IMR-90 (cell line): Measurements from ENCODE around the gene DGAT2. TPM values are rescaled to one million over a fixed set of nuclear protein-coding genes. Genes with fewer than 3 reads are reported as not detected.

ENCODE experiments used
- ATAC-seq: fragments of 200-7000 bp; cut with Tn5 transposase; 2 replicates; pipeline ENCODE4 v1.9.1; 2020; ENCODE audit warnings: low read depth, mild to moderate bottlenecking, moderate library complexity
- BruUV-seq: library from RNA; stranded (reverse); fragments of 400-500 nt; replicated peaks from 2 replicates; lab custom pipeline; 2021; lab: Mats Ljungman, UMichigan
- CTCF ChIA-PET: fragments of 300-600 bp; formaldehyde crosslinking; extraction: SDS; loops from one replicate; lab custom pipeline; 2021; ENCODE audit warnings: antibody characterized with exemption; lab: Yijun Ruan, JAX
- POLR2A ChIA-PET: fragments of 300-600 bp; sonication (Branson Sonifier 250); formaldehyde crosslinking; loops from one replicate; lab custom pipeline; 2022; ENCODE audit warnings: antibody characterized with exemption; ENCODE audit not compliant: unreplicated experiment; lab: Charles Lee
- DNase-seq: peaks from one replicate; pipeline ENCODE4 v3.0.0; 2013
- H2AFZ ChIP-seq: replicated peaks from 2 replicates; pipeline ENCODE3; 2013; ENCODE audit warnings: low read length, mild to moderate bottlenecking; ENCODE audit not compliant: poor library complexity
- H2AK5ac ChIP-seq: 2 replicates; pipeline ENCODE4 v1.6.1; 2013; ENCODE audit warnings: low read depth, low read length, inconsistent platforms
- H2AK9ac ChIP-seq: replicated peaks from 2 replicates; pipeline ENCODE3; 2013; ENCODE audit warnings: mild to moderate bottlenecking, low read depth, low read length, moderate library complexity; ENCODE audit not compliant: poor library complexity
- H2BK120ac ChIP-seq: 2 replicates; pipeline ENCODE4 v1.6.1; 2013; ENCODE audit warnings: low read depth, low read length, inconsistent platforms
- H2BK15ac ChIP-seq: 3 replicates; pipeline ENCODE4 v1.6.1; 2013; ENCODE audit warnings: low read depth, low read length, inconsistent platforms
- H2BK20ac ChIP-seq: 2 replicates; pipeline ENCODE4 v1.6.1; 2013; ENCODE audit warnings: low read depth, mild to moderate bottlenecking, inconsistent platforms, low read length, moderate library complexity
- H2BK5ac ChIP-seq: 2 replicates; pipeline ENCODE4 v1.6.1; 2013; ENCODE audit warnings: mild to moderate bottlenecking, low read depth, low read length, inconsistent platforms; ENCODE audit not compliant: poor library complexity, severe bottlenecking
- H3K14ac ChIP-seq: replicated peaks from 2 replicates; pipeline ENCODE4 v1.6.1; 2013; ENCODE audit warnings: low read depth, low read length, inconsistent platforms
- H3K18ac ChIP-seq: 2 replicates; pipeline ENCODE4 v1.6.1; 2013; ENCODE audit warnings: low read depth, low read length, control low read depth
- H3K23ac ChIP-seq: 2 replicates; pipeline ENCODE4 v1.6.1; 2013; ENCODE audit warnings: low read depth, low read length, inconsistent platforms
- H3K27ac ChIP-seq: 2 replicates; pipeline ENCODE4 v1.5.1; 2013; ENCODE audit warnings: mild to moderate bottlenecking, control low read depth, low read length; ENCODE audit not compliant: insufficient read depth
- H3K27me3 ChIP-seq: 2 replicates; pipeline ENCODE4 v1.6.1; 2013; ENCODE audit warnings: low read length; ENCODE audit not compliant: control insufficient read depth, insufficient read depth
- H3K36me3 ChIP-seq: 2 replicates; pipeline ENCODE4 v1.6.1; 2013; ENCODE audit warnings: low read length, mixed read lengths; ENCODE audit not compliant: control insufficient read depth, insufficient read depth
- H3K4ac ChIP-seq: 2 replicates; pipeline ENCODE4 v1.6.1; 2013; ENCODE audit warnings: low read depth, low read length, inconsistent platforms
- H3K4me1 ChIP-seq: 2 replicates; pipeline ENCODE4 v1.6.1; 2013; ENCODE audit warnings: low read length, mixed read lengths; ENCODE audit not compliant: control insufficient read depth, insufficient read depth
- H3K4me2 ChIP-seq: 2 replicates; pipeline ENCODE4 v1.6.1; 2013; ENCODE audit warnings: low read depth, mild to moderate bottlenecking, control low read depth, low read length, moderate library complexity
- H3K4me3 ChIP-seq: 2 replicates; pipeline ENCODE4 v1.5.1; 2013; ENCODE audit warnings: low read depth, mild to moderate bottlenecking, control low read depth, low read length, moderate library complexity; ENCODE audit not compliant: insufficient read depth
- H3K56ac ChIP-seq: 2 replicates; pipeline ENCODE4 v1.6.1; 2013; ENCODE audit warnings: low read length, inconsistent platforms; ENCODE audit not compliant: insufficient read depth; ENCODE audit errors: extremely low read depth
- H3K79me1 ChIP-seq, 2 experiments: 2 replicates each; pipeline ENCODE4 v1.6.1; 2013; ENCODE audit warnings: low read length in 2 of 2, inconsistent platforms in 1 of 2, low read depth in 1 of 2
- H3K9ac ChIP-seq: 2 replicates; pipeline ENCODE4 v1.6.1; 2013; ENCODE audit warnings: low read depth, low read length, control low read depth
- H3K9me1 ChIP-seq: 2 replicates; pipeline ENCODE4 v1.6.1; 2013; ENCODE audit warnings: low read length, inconsistent platforms; ENCODE audit not compliant: insufficient read depth
- H3K9me3 ChIP-seq: 2 replicates; pipeline ENCODE4 v1.6.1; 2013; ENCODE audit warnings: low read length; ENCODE audit not compliant: control insufficient read depth, insufficient read depth
- H4K20me1 ChIP-seq: 2 replicates; pipeline ENCODE4 v1.6.1; 2013; ENCODE audit warnings: low read length, inconsistent platforms; ENCODE audit not compliant: insufficient read depth
- H4K5ac ChIP-seq: 2 replicates; pipeline ENCODE4 v1.6.1; 2013; ENCODE audit warnings: mild to moderate bottlenecking, low read depth, low read length, control low read depth
- H4K8ac ChIP-seq, 2 experiments: 2 replicates each; pipeline ENCODE4 v1.6.1; 2013; ENCODE audit warnings: low read depth in 2 of 2, low read length in 2 of 2, control low read depth in 1 of 2, inconsistent platforms in 1 of 2
- H4K91ac ChIP-seq: 2 replicates; pipeline ENCODE4 v1.6.1; 2013; ENCODE audit warnings: low read depth, low read length, inconsistent platforms; ENCODE audit not compliant: insufficient read depth
- BHLHE40 ChIP-seq: fragments of 150-350 bp; IDR thresholded peaks from 2 replicates; pipeline ENCODE4 v1.6.1; 2016; ENCODE audit warnings: mild to moderate bottlenecking, low read depth, low read length
- CEBPB ChIP-seq: IDR thresholded peaks from 2 replicates; pipeline ENCODE4 v1.6.1; 2012; ENCODE audit warnings: low read depth, low read length, improper control_type of control experiment
- MAZ ChIP-seq: IDR thresholded peaks from 2 replicates; pipeline ENCODE4 v1.6.1; 2012; ENCODE audit warnings: low read depth, mild to moderate bottlenecking, low read length, improper control_type of control experiment, moderate library complexity, borderline replicate concordance
- NFE2L2 ChIP-seq: fragments of 150-350 bp; IDR thresholded peaks from 2 replicates; pipeline ENCODE4 v1.6.1; 2016; ENCODE audit warnings: low read depth, mild to moderate bottlenecking, low read length
- POLR2A ChIP-seq: IDR thresholded peaks from 2 replicates; pipeline ENCODE4 v1.6.1; 2012; ENCODE audit warnings: mild to moderate bottlenecking, low read depth, low read length
- RAD21 ChIP-seq: IDR thresholded peaks from 2 replicates; pipeline ENCODE4 v1.6.1; 2012; ENCODE audit warnings: low read length, improper control_type of control experiment
- RCOR1 ChIP-seq: IDR thresholded peaks from 2 replicates; pipeline ENCODE4 v1.6.1; 2012; ENCODE audit warnings: mild to moderate bottlenecking, low read length, improper control_type of control experiment; ENCODE audit not compliant: insufficient replicate concordance
- RFX5 ChIP-seq: IDR thresholded peaks from 2 replicates; pipeline ENCODE4 v1.8.0; 2012; ENCODE audit warnings: low read depth, mild to moderate bottlenecking, low read length, moderate library complexity
- WGBS, 2 experiments: methylation state at CpG; one replicate each; pipeline versions ENCODE4 v1.1.5 to v1.1.7; 2013; ENCODE audit warnings: missing lambda C conversion rate in 2 of 2; ENCODE audit not compliant: insufficient read length in 1 of 2; ENCODE audit errors: extremely low coverage in 2 of 2; 5-methylcytosine and 5-hydroxymethylcytosine counted together
- dilution Hi-C: fragments of 300-500 bp; cut with HindIII; formaldehyde crosslinking; loops from one replicate; pipeline ENCODE4 v1.14.3; 2018; ENCODE audit warnings: low sequenced_read_pairs; ENCODE audit not compliant: unreplicated experiment
- in situ Hi-C: fragments of 300-500 bp; cut with MboI; formaldehyde crosslinking; loops from 3 replicates; pipeline ENCODE4 v1.14.3; 2019; ENCODE audit warnings: low sequenced_read_pairs, inconsistent platforms, mixed read lengths
- intact Hi-C: fragments of 100-400 bp; cut with micrococcal nuclease; formaldehyde crosslinking; loops from 2 replicates; pipeline ENCODE4 v1.10.0; 2022
- polyA plus RNA-seq, 3 experiments: library from polyadenylated mRNA; depleted of rRNA; stranded (reverse); fragments of >200 nt; gene quantifications; 2 replicates each; pipeline ENCODE4 v1.2.3, GENCODE V29; 2012; ENCODE audit warnings: low replicate concordance in 1 of 3
- total RNA-seq: library from RNA; depleted of rRNA; stranded (reverse); fragments of >200 nt; gene quantifications from 2 replicates; pipeline ENCODE4 v1.2.3, GENCODE V29; 2012
- TF ChIP-seq, protein P1 (sequence below): fragments of 150-350 bp; IDR thresholded peaks from 2 replicates; pipeline ENCODE4 v1.6.1; 2016; ENCODE audit warnings: low read depth, mild to moderate bottlenecking, low read length, moderate library complexity, borderline replicate concordance
- TF ChIP-seq, protein P2 (sequence below): fragments of 150-350 bp; IDR thresholded peaks from 2 replicates; pipeline ENCODE4 v1.6.1; 2017; ENCODE audit warnings: mild to moderate bottlenecking, antibody characterized with exemption, low read length, low read depth
- TF ChIP-seq, protein P3 (sequence below): conservative IDR thresholded peaks from 2 replicates; pipeline ENCODE4 v1.5.1; 2012; ENCODE audit warnings: mild to moderate bottlenecking, low read depth, low read length, improper control_type of control experiment

DGAT2 gene
- total and polyA plus RNA-seq, 2 of the 4 experiments (the other 2 are of a cell fraction), result 2.3 to 2.4 TPM

DNA sequence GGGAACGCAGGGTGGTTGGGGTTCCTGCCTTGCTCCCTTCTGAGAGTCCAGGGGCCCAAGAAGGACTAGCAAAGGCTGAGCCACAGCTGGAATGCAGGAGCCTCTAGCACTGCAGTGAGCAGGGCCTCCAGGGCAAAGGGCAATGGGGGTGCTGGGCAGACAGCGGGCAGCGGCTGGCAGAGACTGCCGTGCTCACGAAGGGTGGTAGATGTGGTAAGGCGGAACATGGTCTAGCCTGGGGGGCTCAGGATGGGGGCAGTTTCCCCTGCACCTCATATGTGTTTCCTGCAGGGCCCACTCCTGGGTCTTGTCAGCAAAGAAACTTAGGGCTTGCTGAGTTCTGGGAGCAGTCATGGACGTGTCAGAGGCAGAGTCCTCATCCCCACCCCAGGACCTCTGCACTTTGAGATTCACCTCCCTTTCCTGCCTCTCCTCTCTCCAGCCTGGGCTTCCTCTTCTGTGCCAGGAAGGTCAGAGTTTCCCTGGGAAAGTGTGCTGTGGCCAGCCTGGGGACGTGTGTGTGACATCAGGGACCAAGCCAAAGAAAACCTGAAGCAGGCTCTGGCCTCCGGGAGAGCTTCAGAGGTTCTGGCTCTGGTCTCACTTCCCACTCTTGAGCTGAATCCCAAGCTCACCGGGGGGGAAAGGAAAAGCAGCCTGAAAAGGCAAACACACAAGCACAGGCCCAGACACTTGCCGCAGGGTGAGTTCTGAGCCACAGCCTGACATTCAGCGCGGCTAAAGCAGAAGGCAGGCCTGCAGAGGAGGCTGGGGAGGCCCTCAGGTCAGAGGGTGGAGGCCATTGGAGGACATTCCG lies 46.5 kb upstream of the DGAT2 start (continued):
- TF ChIP-seq, protein P1, sequence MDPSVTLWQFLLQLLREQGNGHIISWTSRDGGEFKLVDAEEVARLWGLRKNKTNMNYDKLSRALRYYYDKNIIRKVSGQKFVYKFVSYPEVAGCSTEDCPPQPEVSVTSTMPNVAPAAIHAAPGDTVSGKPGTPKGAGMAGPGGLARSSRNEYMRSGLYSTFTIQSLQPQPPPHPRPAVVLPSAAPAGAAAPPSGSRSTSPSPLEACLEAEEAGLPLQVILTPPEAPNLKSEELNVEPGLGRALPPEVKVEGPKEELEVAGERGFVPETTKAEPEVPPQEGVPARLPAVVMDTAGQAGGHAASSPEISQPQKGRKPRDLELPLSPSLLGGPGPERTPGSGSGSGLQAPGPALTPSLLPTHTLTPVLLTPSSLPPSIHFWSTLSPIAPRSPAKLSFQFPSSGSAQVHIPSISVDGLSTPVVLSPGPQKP, result no peak

DNA sequence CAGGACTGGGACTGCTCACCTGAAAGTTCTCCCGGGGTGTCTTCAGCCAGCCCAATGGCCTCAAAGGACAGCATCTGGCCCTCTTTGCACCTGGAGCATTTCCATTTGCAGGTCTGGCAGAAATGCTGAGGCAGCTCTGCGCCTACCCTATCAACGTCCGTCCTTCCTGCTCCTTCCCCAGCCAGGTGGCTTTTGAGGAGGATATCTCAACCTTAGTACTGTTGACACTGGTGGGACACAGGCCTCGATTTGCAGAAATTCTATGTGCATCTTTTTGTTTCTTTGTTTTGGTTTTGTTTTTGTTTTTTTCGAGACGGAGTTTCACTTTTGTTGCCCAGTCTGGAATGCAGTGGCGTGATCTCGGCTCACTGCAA lies 45.9 kb upstream of the DGAT2 start:
- in situ Hi-C loops, result no loop called here
- intact Hi-C loops, result loop anchor here (1.0 to 2.0 kb wide), 2 partner anchors 81 to 146 kb away; no protein-coding TSS in a partner anchor
- BruUV-seq, result no TSS peak
- TF ChIP-seq CEBPB, result no peak
- TF ChIP-seq, protein P2, sequence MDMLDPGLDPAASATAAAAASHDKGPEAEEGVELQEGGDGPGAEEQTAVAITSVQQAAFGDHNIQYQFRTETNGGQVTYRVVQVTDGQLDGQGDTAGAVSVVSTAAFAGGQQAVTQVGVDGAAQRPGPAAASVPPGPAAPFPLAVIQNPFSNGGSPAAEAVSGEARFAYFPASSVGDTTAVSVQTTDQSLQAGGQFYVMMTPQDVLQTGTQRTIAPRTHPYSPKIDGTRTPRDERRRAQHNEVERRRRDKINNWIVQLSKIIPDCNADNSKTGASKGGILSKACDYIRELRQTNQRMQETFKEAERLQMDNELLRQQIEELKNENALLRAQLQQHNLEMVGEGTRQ, result no peak
- TF ChIP-seq MAZ, result no peak
- TF ChIP-seq RAD21, result no peak
- no peak for TF ChIP-seq RFX5
- no peak for TF ChIP-seq POLR2A
- TF ChIP-seq, protein P3, sequence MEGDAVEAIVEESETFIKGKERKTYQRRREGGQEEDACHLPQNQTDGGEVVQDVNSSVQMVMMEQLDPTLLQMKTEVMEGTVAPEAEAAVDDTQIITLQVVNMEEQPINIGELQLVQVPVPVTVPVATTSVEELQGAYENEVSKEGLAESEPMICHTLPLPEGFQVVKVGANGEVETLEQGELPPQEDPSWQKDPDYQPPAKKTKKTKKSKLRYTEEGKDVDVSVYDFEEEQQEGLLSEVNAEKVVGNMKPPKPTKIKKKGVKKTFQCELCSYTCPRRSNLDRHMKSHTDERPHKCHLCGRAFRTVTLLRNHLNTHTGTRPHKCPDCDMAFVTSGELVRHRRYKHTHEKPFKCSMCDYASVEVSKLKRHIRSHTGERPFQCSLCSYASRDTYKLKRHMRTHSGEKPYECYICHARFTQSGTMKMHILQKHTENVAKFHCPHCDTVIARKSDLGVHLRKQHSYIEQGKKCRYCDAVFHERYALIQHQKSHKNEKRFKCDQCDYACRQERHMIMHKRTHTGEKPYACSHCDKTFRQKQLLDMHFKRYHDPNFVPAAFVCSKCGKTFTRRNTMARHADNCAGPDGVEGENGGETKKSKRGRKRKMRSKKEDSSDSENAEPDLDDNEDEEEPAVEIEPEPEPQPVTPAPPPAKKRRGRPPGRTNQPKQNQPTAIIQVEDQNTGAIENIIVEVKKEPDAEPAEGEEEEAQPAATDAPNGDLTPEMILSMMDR, result no peak
- no peak for TF ChIP-seq RCOR1
- TF ChIP-seq, protein P1, result no peak
- no peak for TF ChIP-seq NFE2L2
- no peak for TF ChIP-seq BHLHE40

More for the DNA sequence above, 45.9 kb upstream of the DGAT2 start:
- no peaks in the 10 kb centered on the region for H3K9me1 ChIP-seq
- WGBS, 2 experiments, result no CpG with 5 or more reads among the region's 9 CpGs
- H3K9me3 ChIP-seq, result no peaks in the 10 kb centered on the region
- H3K18ac ChIP-seq, result no peak overlapping the region
- no peak overlapping the region for H4K5ac ChIP-seq
- H2BK20ac ChIP-seq, result no peak overlapping the region
- H3K79me1 ChIP-seq, result no peaks in the 10 kb centered on the region
- H2AFZ ChIP-seq, result peak overlapping the region; percentile 58
- no peaks in the 10 kb centered on the region for H3K36me3 ChIP-seq
- CTCF ChIA-PET, result no interaction called here
- H3K4me1 ChIP-seq, result no peaks in the 10 kb centered on the region
- H3K27me3 ChIP-seq, result peaks cover 35% of the 10 kb centered on the region
- H2AK9ac ChIP-seq, result no peak overlapping the region
- no peak overlapping the region for H2BK5ac ChIP-seq
- H3K4me2 ChIP-seq, result no peak overlapping the region
- H3K56ac ChIP-seq, result no peak overlapping the region
- no peak overlapping the region for H2BK120ac ChIP-seq
- H4K91ac ChIP-seq, result no peak overlapping the region
- dilution Hi-C loops, result no loop called here
- DNase-seq, result no peak
- POLR2A ChIA-PET, result no interaction called here
- no peak overlapping the region for H2BK15ac ChIP-seq
- H4K20me1 ChIP-seq, result no peaks in the 10 kb centered on the region; the same call in 1 of the 2 replicates
- no peak overlapping the region for H2AK5ac ChIP-seq
- H3K4me3 ChIP-seq, result no peak overlapping the region
- no peak overlapping the region for H3K27ac ChIP-seq
- no peak overlapping the region for H3K14ac ChIP-seq
- H3K23ac ChIP-seq, result no peak overlapping the region
- H4K8ac ChIP-seq, result no peak overlapping the region
- H3K9ac ChIP-seq, result no peak overlapping the region
- no peak overlapping the region for H3K4ac ChIP-seq
- ATAC-seq, result no peak
